ENCODE results near the gene ZNF80.

DNA sequence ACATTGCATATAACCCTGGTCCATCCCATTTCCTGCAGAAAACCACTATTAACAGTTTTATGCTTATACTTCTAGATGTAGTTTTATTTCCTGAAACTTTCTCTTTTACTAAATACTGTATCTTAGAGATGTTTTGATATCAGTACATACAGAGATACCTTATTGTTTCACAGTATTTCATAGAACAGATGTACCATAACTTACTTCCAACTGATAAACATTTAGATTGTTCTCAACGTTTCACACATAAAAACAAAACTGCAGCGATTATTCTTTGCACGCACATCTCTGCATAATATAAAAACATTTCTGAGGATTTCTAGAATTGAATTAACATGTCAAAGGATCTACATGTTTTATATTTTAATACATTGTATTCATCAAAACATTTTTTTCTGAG lies 2.6 kb downstream of the ZNF80 start:
- TF ChIP-seq, protein P1, sequence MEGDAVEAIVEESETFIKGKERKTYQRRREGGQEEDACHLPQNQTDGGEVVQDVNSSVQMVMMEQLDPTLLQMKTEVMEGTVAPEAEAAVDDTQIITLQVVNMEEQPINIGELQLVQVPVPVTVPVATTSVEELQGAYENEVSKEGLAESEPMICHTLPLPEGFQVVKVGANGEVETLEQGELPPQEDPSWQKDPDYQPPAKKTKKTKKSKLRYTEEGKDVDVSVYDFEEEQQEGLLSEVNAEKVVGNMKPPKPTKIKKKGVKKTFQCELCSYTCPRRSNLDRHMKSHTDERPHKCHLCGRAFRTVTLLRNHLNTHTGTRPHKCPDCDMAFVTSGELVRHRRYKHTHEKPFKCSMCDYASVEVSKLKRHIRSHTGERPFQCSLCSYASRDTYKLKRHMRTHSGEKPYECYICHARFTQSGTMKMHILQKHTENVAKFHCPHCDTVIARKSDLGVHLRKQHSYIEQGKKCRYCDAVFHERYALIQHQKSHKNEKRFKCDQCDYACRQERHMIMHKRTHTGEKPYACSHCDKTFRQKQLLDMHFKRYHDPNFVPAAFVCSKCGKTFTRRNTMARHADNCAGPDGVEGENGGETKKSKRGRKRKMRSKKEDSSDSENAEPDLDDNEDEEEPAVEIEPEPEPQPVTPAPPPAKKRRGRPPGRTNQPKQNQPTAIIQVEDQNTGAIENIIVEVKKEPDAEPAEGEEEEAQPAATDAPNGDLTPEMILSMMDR (IDR thresholded peaks at IDR 0.05), result no peak
- no peak for TF ChIP-seq EP300 (IDR thresholded peaks at IDR 0.05; ENCODE audit: low read depth)
- no peak for TF ChIP-seq POLR2A (IDR thresholded peaks at IDR 0.05)
- TF ChIP-seq POLR2AphosphoS5 (IDR thresholded peaks at IDR 0.05), result no peak

All from transverse colon (tissue), 4 donors.